DOHH2 (cell line): ENCODE measurements around the gene ZFPM1.

Source experiments
- H3F3A ChIP-seq: fragments of 200-600 bp; sonication (generic), shearing (Covaris generic); 2 replicates; pipeline ENCODE4 v1.6.0; 2016; ENCODE audit warnings: antibody characterized with exemption, mild to moderate bottlenecking; ENCODE audit not compliant: control insufficient read depth, insufficient read depth
- H3K27ac ChIP-seq: fragments of 200-600 bp; sonication (generic); 2 replicates; pipeline ENCODE4 v1.5.1; 2014; ENCODE audit warnings: low read depth, mild to moderate bottlenecking, low read length, moderate library complexity
- H3K27me3 ChIP-seq: fragments of 200-600 bp; sonication (generic); 2 replicates; pipeline ENCODE4 v1.6.1; 2014; ENCODE audit warnings: mild to moderate bottlenecking, low read length, mixed read lengths; ENCODE audit not compliant: control insufficient read depth
- H3K36me3 ChIP-seq: fragments of 200-600 bp; sonication (generic); 2 replicates; pipeline ENCODE4 v1.6.1; 2014; ENCODE audit warnings: mild to moderate bottlenecking, low read length, moderate library complexity, mixed read lengths; ENCODE audit not compliant: control insufficient read depth
- H3K4me1 ChIP-seq: fragments of 200-600 bp; sonication (generic); 2 replicates; pipeline ENCODE4 v1.6.1; 2014; ENCODE audit warnings: mild to moderate bottlenecking, low read length, mixed read lengths; ENCODE audit not compliant: control insufficient read depth
- H3K4me2 ChIP-seq: fragments of 200-600 bp; sonication (generic); 2 replicates; pipeline ENCODE4 v1.6.0; 2014; ENCODE audit warnings: mild to moderate bottlenecking, low read length, moderate library complexity
- H3K4me3 ChIP-seq: fragments of 200-600 bp; sonication (generic); 2 replicates; pipeline ENCODE4 v1.5.1; 2014; ENCODE audit warnings: mild to moderate bottlenecking, low read length, mixed read lengths
- H3K79me2 ChIP-seq: fragments of 200-600 bp; sonication (generic); 2 replicates; pipeline ENCODE4 v1.6.1; 2014; ENCODE audit warnings: mild to moderate bottlenecking, low read length, mixed read lengths; ENCODE audit not compliant: control insufficient read depth
- H3K9me2 ChIP-seq: fragments of 200-600 bp; sonication (generic); replicated peaks from 2 replicates; pipeline ENCODE4 v1.6.1; 2014; ENCODE audit warnings: mild to moderate bottlenecking, low read length, mixed read lengths; ENCODE audit not compliant: control insufficient read depth
- H3K9me3 ChIP-seq: fragments of 200-600 bp; sonication (generic); 2 replicates; pipeline ENCODE4 v1.6.1; 2014; ENCODE audit warnings: antibody characterized with exemption, low read length, mixed read lengths; ENCODE audit not compliant: control insufficient read depth, insufficient read depth
- H4K20me1 ChIP-seq: fragments of 200-600 bp; sonication (generic); 2 replicates; pipeline ENCODE4 v1.6.0; 2014; ENCODE audit warnings: low read depth, mild to moderate bottlenecking, antibody characterized with exemption, low read length, moderate library complexity; ENCODE audit not compliant: control insufficient read depth, insufficient read depth
- EZH2phosphoT487 ChIP-seq: fragments of 200-600 bp; sonication (generic); IDR thresholded peaks from 2 replicates; pipeline ENCODE4 v1.6.1; 2017; ENCODE audit warnings: borderline replicate concordance, mild to moderate bottlenecking, antibody characterized with exemption, low read length, moderate library complexity, mixed read lengths
- TF ChIP-seq, protein P1 (sequence below): fragments of 200-600 bp; sonication (generic); IDR thresholded peaks from one replicate; pipeline ENCODE4 v1.5.1; 2014; ENCODE audit warnings: antibody characterized with exemption, mild to moderate bottlenecking, low read depth, low read length; ENCODE audit not compliant: poor library complexity, severe bottlenecking

The ZFPM1 gene

DNA sequence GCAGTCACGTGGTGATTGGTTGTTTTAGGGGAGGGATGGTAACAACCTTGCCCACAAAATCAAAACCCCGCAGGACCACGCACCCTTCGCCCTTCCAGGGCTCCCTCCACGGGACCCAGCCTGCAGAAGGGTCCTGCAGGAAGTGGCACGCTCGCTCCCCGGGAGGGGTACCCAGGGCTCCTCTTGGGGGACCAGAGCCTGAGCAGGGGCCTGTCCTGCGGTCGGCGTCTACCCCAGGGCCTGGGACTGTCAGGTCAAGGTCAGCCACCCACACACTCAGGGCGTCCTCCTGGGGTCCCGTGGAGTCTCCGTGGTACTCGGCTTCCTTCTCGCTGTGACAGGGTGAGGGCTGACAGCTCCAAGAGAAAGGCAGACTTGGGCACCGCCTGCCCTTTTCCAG is 36.4 kb upstream of the ZFPM1 start:
- no peaks in the 10 kb centered on the region for H3K9me3 ChIP-seq
- no peak overlapping the region for H3K27ac ChIP-seq
- H3K4me3 ChIP-seq = no peak overlapping the region
- no peaks in the 10 kb centered on the region for H3F3A ChIP-seq
- no peaks in the 10 kb centered on the region for H3K4me1 ChIP-seq
- no peaks in the 10 kb centered on the region for H4K20me1 ChIP-seq
- no peak overlapping the region for H3K4me2 ChIP-seq
- H3K27me3 ChIP-seq = no peaks in the 10 kb centered on the region
- H3K36me3 ChIP-seq = no peaks in the 10 kb centered on the region
- H3K9me2 ChIP-seq = no peaks in the 10 kb centered on the region
- TF ChIP-seq, protein P1, sequence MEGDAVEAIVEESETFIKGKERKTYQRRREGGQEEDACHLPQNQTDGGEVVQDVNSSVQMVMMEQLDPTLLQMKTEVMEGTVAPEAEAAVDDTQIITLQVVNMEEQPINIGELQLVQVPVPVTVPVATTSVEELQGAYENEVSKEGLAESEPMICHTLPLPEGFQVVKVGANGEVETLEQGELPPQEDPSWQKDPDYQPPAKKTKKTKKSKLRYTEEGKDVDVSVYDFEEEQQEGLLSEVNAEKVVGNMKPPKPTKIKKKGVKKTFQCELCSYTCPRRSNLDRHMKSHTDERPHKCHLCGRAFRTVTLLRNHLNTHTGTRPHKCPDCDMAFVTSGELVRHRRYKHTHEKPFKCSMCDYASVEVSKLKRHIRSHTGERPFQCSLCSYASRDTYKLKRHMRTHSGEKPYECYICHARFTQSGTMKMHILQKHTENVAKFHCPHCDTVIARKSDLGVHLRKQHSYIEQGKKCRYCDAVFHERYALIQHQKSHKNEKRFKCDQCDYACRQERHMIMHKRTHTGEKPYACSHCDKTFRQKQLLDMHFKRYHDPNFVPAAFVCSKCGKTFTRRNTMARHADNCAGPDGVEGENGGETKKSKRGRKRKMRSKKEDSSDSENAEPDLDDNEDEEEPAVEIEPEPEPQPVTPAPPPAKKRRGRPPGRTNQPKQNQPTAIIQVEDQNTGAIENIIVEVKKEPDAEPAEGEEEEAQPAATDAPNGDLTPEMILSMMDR = no peak
- no peak for TF ChIP-seq EZH2phosphoT487
- no peaks in the 10 kb centered on the region for H3K79me2 ChIP-seq

DNA sequence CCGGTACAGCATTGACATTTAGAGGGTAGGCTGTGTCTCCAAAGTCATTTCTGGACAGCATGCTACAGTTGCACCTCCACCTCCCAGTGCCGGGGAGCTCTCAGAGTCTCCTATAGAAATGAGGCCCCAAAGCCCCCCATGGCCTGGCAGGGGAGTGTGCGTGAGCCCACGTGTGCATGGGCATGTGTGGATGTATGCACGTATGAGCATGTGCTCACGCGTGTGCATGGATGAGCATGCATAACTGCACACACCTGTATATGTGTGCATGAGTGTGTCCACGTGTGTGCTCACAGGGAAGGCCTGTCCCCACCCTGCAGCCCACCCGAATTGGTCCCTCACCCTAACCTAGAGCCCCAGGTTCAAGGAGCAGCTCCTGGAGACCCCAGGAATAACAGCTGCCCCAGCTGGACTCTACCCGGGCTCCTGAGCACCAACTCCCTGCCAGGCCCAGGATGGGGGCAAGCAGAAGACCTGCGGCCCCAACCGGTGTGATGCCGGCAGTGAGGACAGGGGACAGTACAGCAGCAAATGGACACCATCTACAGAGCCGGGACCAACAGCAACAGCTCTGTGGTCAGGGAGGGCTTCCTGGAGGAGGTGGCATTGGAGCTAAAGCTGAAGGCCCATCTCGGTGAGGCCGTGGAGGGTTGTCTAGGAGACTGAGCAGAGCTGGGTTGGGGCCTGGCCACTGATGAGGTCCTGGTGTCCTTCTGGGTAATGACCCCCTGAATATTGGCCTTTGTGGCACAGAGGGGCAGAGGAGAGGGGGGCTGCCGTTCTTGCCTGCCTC is 35.2 kb upstream of the ZFPM1 start:
- TF ChIP-seq, protein P1 = no peak
- TF ChIP-seq EZH2phosphoT487 = no peak
- Histone ChIP-seq H3K4me1 (no peaks in the 10 kb centered on the region), H4K20me1 (no peaks in the 10 kb centered on the region), H3K4me3 (no peak overlapping the region), H3K27ac (no peak overlapping the region), H3K9me2 (no peaks in the 10 kb centered on the region), H3K4me2 (no peak overlapping the region), H3K79me2 (no peaks in the 10 kb centered on the region), H3K9me3 (no peaks in the 10 kb centered on the region), H3K36me3 (no peaks in the 10 kb centered on the region), H3F3A (no peaks in the 10 kb centered on the region), H3K27me3 (no peaks in the 10 kb centered on the region)

DNA sequence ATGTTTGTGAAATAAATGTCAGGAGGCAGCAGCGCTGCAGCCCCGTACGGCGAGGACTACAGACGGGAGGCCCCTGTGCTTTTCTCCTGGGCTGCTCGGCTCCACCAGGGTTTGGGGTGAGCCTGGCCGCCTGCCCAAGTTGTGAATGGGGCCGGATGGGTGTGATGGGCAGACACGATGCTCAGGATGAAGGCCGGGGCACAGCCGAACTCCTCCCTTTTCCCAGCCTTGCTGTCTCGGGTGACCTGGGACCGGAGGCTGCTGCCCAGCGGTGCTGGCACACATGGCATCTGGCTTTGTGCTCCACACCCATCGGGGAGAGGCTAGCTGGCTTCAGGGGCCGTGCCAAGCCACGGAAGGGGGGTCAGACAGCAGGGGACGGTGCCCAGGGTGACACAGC is 34.2 kb upstream of the ZFPM1 start:
- no peaks in the 10 kb centered on the region for H3K9me2 ChIP-seq

More for the DNA sequence above, 34.2 kb upstream of the ZFPM1 start:
- Histone ChIP-seq H3F3A (no peaks in the 10 kb centered on the region), H4K20me1 (no peaks in the 10 kb centered on the region), H3K79me2 (no peaks in the 10 kb centered on the region), H3K4me1 (no peaks in the 10 kb centered on the region), H3K9me3 (no peaks in the 10 kb centered on the region), H3K36me3 (no peaks in the 10 kb centered on the region), H3K4me3 (no peak overlapping the region), H3K27ac (no peak overlapping the region), H3K4me2 (no peak overlapping the region), H3K27me3 (no peaks in the 10 kb centered on the region)
- no peak for TF ChIP-seq EZH2phosphoT487
- TF ChIP-seq, protein P1 = no peak
